Measurements from ENCODE around the gene GRIK4. TPM values are rescaled to one million over a fixed set of nuclear protein-coding genes. Genes with fewer than 3 reads are reported as not detected.

The GRIK4 gene
- total RNA-seq, 1 donor from 2014 or later, result 0.10 TPM

- no peak for DNase-seq
Observed at GRCh38 chr11:120680322-120680721, 168.8 kb downstream of the GRIK4 start.

- DNase-seq, result peak; percentile 7
Observed at GRCh38 chr11:120681434-120682331, 170.1 kb downstream of the GRIK4 start.

GRCh38 chr11:120682332-120682649 lies 170.7 kb downstream of the GRIK4 start:
- no peak for DNase-seq

- no peak for DNase-seq
Observed at GRCh38 chr11:120682866-120683265, 171.3 kb downstream of the GRIK4 start.

- DNase-seq, result no peak
Observed at GRCh38 chr11:120686516-120686915, 175.0 kb downstream of the GRIK4 start.

- DNase-seq, result no peak
Observed at GRCh38 chr11:120688163-120688562, 176.6 kb downstream of the GRIK4 start.

GRCh38 chr11:120689596-120690275 lies 178.2 kb downstream of the GRIK4 start:
- DNase-seq, result no peak

GRCh38 chr11:120690406-120690805 lies 178.9 kb downstream of the GRIK4 start:
- DNase-seq, result no peak

- no peak for DNase-seq
Observed at GRCh38 chr11:120694726-120695125, 183.2 kb downstream of the GRIK4 start.

- no peak for DNase-seq
Observed at GRCh38 chr11:120695426-120695825, 183.9 kb downstream of the GRIK4 start.

- no peak for DNase-seq
Observed at GRCh38 chr11:120695939-120696338, 184.4 kb downstream of the GRIK4 start.

- no peak for DNase-seq
Observed at GRCh38 chr11:120696597-120697218, 185.2 kb downstream of the GRIK4 start.

- no peak for DNase-seq
Observed at GRCh38 chr11:120698918-120699317, 187.4 kb downstream of the GRIK4 start.

- DNase-seq, result no peak
Observed at GRCh38 chr11:120702656-120703055, 191.1 kb downstream of the GRIK4 start.

GRCh38 chr11:120703358-120704152 lies 192.0 kb downstream of the GRIK4 start:
- DNase-seq, result no peak

GRCh38 chr11:120704256-120704750 lies 192.8 kb downstream of the GRIK4 start:
- DNase-seq, result peak; percentile 18

GRCh38 chr11:120706257-120706656 lies 194.7 kb downstream of the GRIK4 start:
- DNase-seq, result no peak

GRCh38 chr11:120707098-120707497 lies 195.6 kb downstream of the GRIK4 start:
- DNase-seq, result no peak

GRCh38 chr11:120707663-120708062 lies 196.1 kb downstream of the GRIK4 start:
- no peak for DNase-seq

GRCh38 chr11:120708511-120709183 lies 197.1 kb downstream of the GRIK4 start:
- peak; percentile 69 for DNase-seq

- DNase-seq, result no peak
Observed at GRCh38 chr11:120709808-120710207, 198.3 kb downstream of the GRIK4 start.

Data from tongue (tissue), 2 donors.